ENCODE results near the gene BRIP1.

- no peak for TF ChIP-seq ZFP30 (CRISPR knock-in tag; IDR thresholded peaks at IDR 0.05)
- TF ChIP-seq ZNF565 (CRISPR knock-in tag; conservative IDR thresholded peaks at IDR 0.05; ENCODE audit: low read depth) = no peak
- TF ChIP-seq ZNF8 (CRISPR knock-in tag; IDR thresholded peaks at IDR 0.05) = no peak
- TF ChIP-seq RARB (CRISPR knock-in tag; IDR thresholded peaks at IDR 0.05) = no peak
- no peak for TF ChIP-seq CREB5 (CRISPR knock-in tag; IDR thresholded peaks at IDR 0.05; ENCODE audit: low read depth)
- no peak for TF ChIP-seq TSHZ2 (CRISPR knock-in tag; IDR thresholded peaks at IDR 0.05)
- no peak for TF ChIP-seq ZC3H10 (CRISPR knock-in tag; IDR thresholded peaks at IDR 0.05)
- no peak for TF ChIP-seq PATZ1 (CRISPR knock-in tag; IDR thresholded peaks at IDR 0.05; ENCODE audit: borderline replicate concordance)
- TF ChIP-seq CSRNP3 (CRISPR knock-in tag; IDR thresholded peaks at IDR 0.05) = no peak
- no peak for TF ChIP-seq ZFP3 (CRISPR knock-in tag; IDR thresholded peaks at IDR 0.05)
- no peak for TF ChIP-seq ESRRG (CRISPR knock-in tag; IDR thresholded peaks at IDR 0.05)
These were observed 182.4 kb downstream of the BRIP1 start for GRCh38 chr17:61680921-61681320.

All from SK-N-SH treated with all-trans-retinoic acid at 6 μM for 48 hours (cell line).